Fibroblast of lung (primary cell): ENCODE measurements around the gene UBE2QL1. TPM values are rescaled to one million over a fixed set of nuclear protein-coding genes. Genes with fewer than 3 reads are reported as not detected.
A peak's percentile ranks its signal among the peaks of the same experiment; 100 is the strongest.

Experiments
- DNase-seq, 2 donors: peaks; one replicate each; pipeline versions ENCODE4 v3.0.0 to v3.0.0-alpha.2; 2010; ENCODE audit warnings: low read depth in 2 of 2
- H2AFZ ChIP-seq: 2 replicates; pipeline ENCODE4 v1.5.1; 2012; ENCODE audit warnings: low read length, control low read depth, inconsistent platforms
- H3K27ac ChIP-seq: 2 replicates; pipeline ENCODE4 v1.5.1; 2011; ENCODE audit warnings: low read length, control low read depth; ENCODE audit not compliant: insufficient read depth
- H3K27me3 ChIP-seq: 2 replicates; pipeline ENCODE4 v1.5.1; 2011; ENCODE audit warnings: mild to moderate bottlenecking, low read length; ENCODE audit not compliant: control insufficient read depth, insufficient read depth
- H3K36me3 ChIP-seq: 2 replicates; pipeline ENCODE4 v1.5.1; 2011; ENCODE audit warnings: low read length; ENCODE audit not compliant: control insufficient read depth, insufficient read depth
- H3K4me1 ChIP-seq: 2 replicates; pipeline ENCODE4 v1.5.1; 2011; ENCODE audit warnings: low read length; ENCODE audit not compliant: control insufficient read depth, insufficient read depth; ENCODE audit errors: extremely low read depth
- H3K4me2 ChIP-seq: 2 replicates; pipeline ENCODE4 v1.5.1; 2011; ENCODE audit warnings: low read length, control low read depth; ENCODE audit not compliant: insufficient read depth; ENCODE audit errors: extremely low read depth
- H3K4me3 ChIP-seq, 4 experiments: fragments of 200-600 bp in 1 of 4; sonication (generic) in 1 of 4; replicated peaks in 1 of 4; 2 replicates each; pipeline ENCODE4 v1.5.1; 2011 to 2016; ENCODE audit warnings: low read length in 4 of 4, low read depth in 3 of 4, mild to moderate bottlenecking in 3 of 4, control low read depth in 2 of 4, inconsistent platforms in 1 of 4, mixed read lengths in 1 of 4; ENCODE audit not compliant: insufficient read depth in 1 of 4; ENCODE audit errors: control extremely low read depth in 1 of 4
- H3K79me2 ChIP-seq: 2 replicates; pipeline ENCODE4 v1.5.1; 2012; ENCODE audit warnings: mild to moderate bottlenecking, low read length, inconsistent platforms; ENCODE audit not compliant: control insufficient read depth, insufficient read depth
- H3K9ac ChIP-seq: 2 replicates; pipeline ENCODE4 v1.5.1; 2011; ENCODE audit warnings: mild to moderate bottlenecking, low read length, control low read depth; ENCODE audit not compliant: insufficient read depth
- H3K9me3 ChIP-seq: 2 replicates; pipeline ENCODE4 v1.5.1; 2012; ENCODE audit warnings: low read depth, low read length; ENCODE audit not compliant: control insufficient read depth, insufficient read depth
- H4K20me1 ChIP-seq: 2 replicates; pipeline ENCODE4 v1.5.1; 2011; ENCODE audit warnings: low read length; ENCODE audit not compliant: control insufficient read depth, insufficient read depth; ENCODE audit errors: extremely low read depth
- CTCF ChIP-seq, 2 donors: IDR thresholded peaks in 1 of 2; conservative IDR thresholded peaks in 1 of 2; 1 replicate in 1 of 2; 2 replicates in 1 of 2; pipeline ENCODE4 v1.5.1; 2011 to 2012; ENCODE audit warnings: low read length in 2 of 2, control low read depth in 1 of 2, inconsistent platforms in 1 of 2, low read depth in 1 of 2, mild to moderate bottlenecking in 1 of 2
- EZH2 ChIP-seq: IDR thresholded peaks from 2 replicates; pipeline ENCODE4 v1.5.1; 2012; ENCODE audit warnings: low read length, control low read depth, mild to moderate bottlenecking; ENCODE audit errors: missing control alignments
- polyA plus RNA-seq, 2 donors: library from polyadenylated mRNA; depleted of rRNA in 1 of 2; stranded (reverse) in 1 of 2; unstranded in 1 of 2; fragments of >200 nt; gene quantifications; 2 replicates each; pipeline ENCODE4 v1.2.1, GENCODE V29; 2011 to 2012; ENCODE audit warnings: missing spikeins in 1 of 2
- total RNA-seq: library from RNA; depleted of rRNA; stranded (reverse); fragments of >200 nt; gene quantifications from 2 replicates; pipeline ENCODE4 v1.2.1, GENCODE V29; 2014

The UBE2QL1 gene
- total and polyA plus RNA-seq, 2 donors (not counting 1 experiment from before 2014, with no cell fraction given), result not detected

- Histone ChIP-seq H3K4me2 (no peak overlapping the region), H4K20me1 (no peaks in the 10 kb centered on the region), H3K4me3 (no peak overlapping the region), H3K9ac (no peak overlapping the region), H3K27me3 (no peaks in the 10 kb centered on the region), H3K4me1 (no peaks in the 10 kb centered on the region), H3K79me2 (no peaks in the 10 kb centered on the region), H3K36me3 (no peaks in the 10 kb centered on the region), H3K9me3 (no peaks in the 10 kb centered on the region), H2AFZ (no peak overlapping the region), H3K27ac (no peak overlapping the region)
- no peak for DNase-seq
- TF ChIP-seq CTCF (conservative IDR thresholded peaks at IDR 0.05 in 1 of 2, IDR thresholded peaks at IDR 0.05 in 1 of 2; ENCODE audit: low read depth in 1 of 2, low read length in 2 of 2) (no peak), EZH2 (no peak)
Measured at GRCh38 chr5:6401410-6401809, 47.2 kb upstream of the UBE2QL1 start.

DNA sequence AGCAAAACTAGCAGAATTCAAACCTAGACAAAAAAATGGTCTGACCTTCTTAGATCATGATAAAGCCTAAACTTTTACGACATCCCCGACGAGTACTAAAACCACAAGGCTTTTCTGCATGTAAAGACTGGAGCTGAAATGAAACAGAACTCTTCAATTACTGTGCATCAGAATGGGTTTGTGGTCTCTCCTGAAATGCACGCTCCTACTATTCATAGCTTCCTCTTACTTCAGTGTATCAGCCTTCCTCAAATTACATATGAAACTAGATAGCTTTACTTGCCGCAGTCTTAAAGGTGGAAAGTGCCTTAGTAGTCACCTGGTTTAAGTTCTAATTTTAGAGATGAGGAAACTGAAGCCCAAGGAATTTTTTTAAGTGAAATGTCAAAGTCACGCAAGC is 45.7 kb upstream of the UBE2QL1 start:
- Histone ChIP-seq H2AFZ (no peak overlapping the region), H3K79me2 (no peaks in the 10 kb centered on the region), H3K4me3 (no peak overlapping the region), H3K27me3 (no peaks in the 10 kb centered on the region), H3K36me3 (no peaks in the 10 kb centered on the region), H4K20me1 (no peaks in the 10 kb centered on the region), H3K9me3 (no peaks in the 10 kb centered on the region), H3K9ac (no peak overlapping the region), H3K27ac (no peak overlapping the region), H3K4me2 (no peak overlapping the region), H3K4me1 (no peaks in the 10 kb centered on the region)
- TF ChIP-seq EZH2 (no peak), CTCF (conservative IDR thresholded peaks at IDR 0.05 in 1 of 2, IDR thresholded peaks at IDR 0.05 in 1 of 2; ENCODE audit: low read depth in 1 of 2, low read length in 2 of 2) (no peak)
- DNase-seq, result peak in 1 of 2 donors; percentile 28

- Histone ChIP-seq H4K20me1 (no peaks in the 10 kb centered on the region), H3K27ac (no peak overlapping the region), H3K27me3 (no peaks in the 10 kb centered on the region), H3K36me3 (no peaks in the 10 kb centered on the region), H3K9ac (no peak overlapping the region), H3K4me1 (no peaks in the 10 kb centered on the region), H3K4me3 (no peak overlapping the region), H3K79me2 (no peaks in the 10 kb centered on the region), H3K4me2 (no peak overlapping the region), H2AFZ (no peak overlapping the region), H3K9me3 (no peaks in the 10 kb centered on the region)
- no peak for TF ChIP-seq CTCF (conservative IDR thresholded peaks at IDR 0.05 in 1 of 2, IDR thresholded peaks at IDR 0.05 in 1 of 2; ENCODE audit: low read depth in 1 of 2, low read length in 2 of 2)
- TF ChIP-seq EZH2, result no peak
- no peak for DNase-seq
Measured at GRCh38 chr5:6403416-6403815, 45.2 kb upstream of the UBE2QL1 start.
